Neural crest cell (in vitro differentiated cells): ENCODE measurements around the gene CA5B. TPM values are rescaled to one million over a fixed set of nuclear protein-coding genes. Genes with fewer than 3 reads are reported as not detected.
A peak's percentile ranks its signal among the peaks of the same experiment; 100 is the strongest.
"Not testable (repeated sequence)": the region's sequence is repeated elsewhere in the genome, so short reads cannot be mapped to it uniquely, and the experiment has no call there.

Experiments
- DNase-seq: peaks from one replicate; pipeline ENCODE4 v3.0.0; 2021; ENCODE audit warnings: low read depth, mixed read lengths, low spot score
- H3K27ac Mint-ChIP-seq: one replicate; pipeline ENCODE4 v1.8.0; 2021; ENCODE audit warnings: mild to moderate bottlenecking, mixed read lengths; ENCODE audit not compliant: unreplicated experiment
- H3K27me3 Mint-ChIP-seq: 2 replicates; pipeline ENCODE4 v1.8.0; 2021; ENCODE audit warnings: low read depth, mild to moderate bottlenecking, mixed read lengths
- H3K36me3 Mint-ChIP-seq: 2 replicates; pipeline ENCODE4 v1.8.0; 2021; ENCODE audit warnings: low read depth, mild to moderate bottlenecking, mixed read lengths
- H3K4me1 Mint-ChIP-seq: 2 replicates; pipeline ENCODE4 v1.8.0; 2021; ENCODE audit warnings: mixed read lengths
- H3K4me3 Mint-ChIP-seq: one replicate; pipeline ENCODE4 v1.8.0; 2021; ENCODE audit warnings: mild to moderate bottlenecking, mixed read lengths
- H3K9me3 Mint-ChIP-seq: 2 replicates; pipeline ENCODE4 v1.8.0; 2021; ENCODE audit warnings: mixed read lengths
- total RNA-seq: library from RNA; stranded (reverse); gene quantifications from 2 replicates; pipeline ENCODE4 v1.2.1, GENCODE V29; 2021
- TF ChIP-seq, protein P1 (sequence below): fragments of 200-600 bp; sonication (generic); conservative IDR thresholded peaks from 2 replicates; pipeline ENCODE4 v1.5.0; 2021; ENCODE audit warnings: antibody characterized with exemption, mild to moderate bottlenecking

CA5B gene
- total RNA-seq, 1 donor from 2014 or later = 5.7 TPM

GRCh38 chrX:15825936-15826335 is 87.9 kb downstream of the CA5B start:
- DNase-seq = no peak
- Mint-ChIP-seq H3K4me3 (no peak overlapping the region), H3K27me3 (no peaks in the 10 kb centered on the region), H3K9me3 (no peaks in the 10 kb centered on the region), H3K36me3 (peaks cover 21% of the 10 kb centered on the region), H3K4me1 (peaks cover 11% of the 10 kb centered on the region), H3K27ac (no peak overlapping the region)
- TF ChIP-seq, protein P1, sequence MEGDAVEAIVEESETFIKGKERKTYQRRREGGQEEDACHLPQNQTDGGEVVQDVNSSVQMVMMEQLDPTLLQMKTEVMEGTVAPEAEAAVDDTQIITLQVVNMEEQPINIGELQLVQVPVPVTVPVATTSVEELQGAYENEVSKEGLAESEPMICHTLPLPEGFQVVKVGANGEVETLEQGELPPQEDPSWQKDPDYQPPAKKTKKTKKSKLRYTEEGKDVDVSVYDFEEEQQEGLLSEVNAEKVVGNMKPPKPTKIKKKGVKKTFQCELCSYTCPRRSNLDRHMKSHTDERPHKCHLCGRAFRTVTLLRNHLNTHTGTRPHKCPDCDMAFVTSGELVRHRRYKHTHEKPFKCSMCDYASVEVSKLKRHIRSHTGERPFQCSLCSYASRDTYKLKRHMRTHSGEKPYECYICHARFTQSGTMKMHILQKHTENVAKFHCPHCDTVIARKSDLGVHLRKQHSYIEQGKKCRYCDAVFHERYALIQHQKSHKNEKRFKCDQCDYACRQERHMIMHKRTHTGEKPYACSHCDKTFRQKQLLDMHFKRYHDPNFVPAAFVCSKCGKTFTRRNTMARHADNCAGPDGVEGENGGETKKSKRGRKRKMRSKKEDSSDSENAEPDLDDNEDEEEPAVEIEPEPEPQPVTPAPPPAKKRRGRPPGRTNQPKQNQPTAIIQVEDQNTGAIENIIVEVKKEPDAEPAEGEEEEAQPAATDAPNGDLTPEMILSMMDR = no peak

- H3K27me3 Mint-ChIP-seq = no peaks in the 10 kb centered on the region
- H3K4me1 Mint-ChIP-seq = peaks cover 16% of the 10 kb centered on the region
- DNase-seq = no peak
- TF ChIP-seq, protein P1 = no peak
- H3K4me3 Mint-ChIP-seq = no peak overlapping the region
- H3K9me3 Mint-ChIP-seq = no peaks in the 10 kb centered on the region
- H3K27ac Mint-ChIP-seq = peak overlapping the region; percentile 43
- peaks cover 16% of the 10 kb centered on the region for H3K36me3 Mint-ChIP-seq
These were observed 91.1 kb downstream of the CA5B start for GRCh38 chrX:15829217-15829616.

- H3K27me3 Mint-ChIP-seq, H3K9me3 Mint-ChIP-seq, DNase-seq, H3K27ac Mint-ChIP-seq, H3K4me3 Mint-ChIP-seq, H3K4me1 Mint-ChIP-seq: not testable (repeated sequence)
- peaks cover 15% of the 10 kb centered on the region for H3K36me3 Mint-ChIP-seq
These were observed 93.3 kb downstream of the CA5B start for GRCh38 chrX:15831347-15831746.

DNA sequence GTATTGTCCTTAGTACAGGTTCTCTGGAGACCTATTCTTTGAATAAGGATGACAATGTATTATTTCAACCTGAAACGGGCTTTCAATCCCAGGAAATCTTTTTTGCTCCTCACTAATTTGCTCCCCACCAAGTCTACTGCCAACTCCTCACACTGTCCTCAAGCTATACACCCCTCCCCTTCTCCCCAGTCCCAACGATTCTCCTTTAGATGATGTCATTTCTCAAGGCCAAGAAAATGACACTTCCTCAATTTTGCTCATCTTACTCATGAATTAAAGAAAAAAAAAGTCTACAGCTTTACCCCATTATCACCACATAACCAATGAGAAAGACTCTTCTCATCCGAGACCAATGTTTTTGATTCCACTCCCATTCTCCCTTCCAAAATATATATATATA is 96.0 kb downstream of the CA5B start:
- Mint-ChIP-seq H3K27me3 (no peaks in the 10 kb centered on the region), H3K4me1 (peaks cover 5% of the 10 kb centered on the region), H3K9me3 (no peaks in the 10 kb centered on the region), H3K27ac (peak overlapping the region; percentile 60), H3K36me3 (peaks cover 11% of the 10 kb centered on the region), H3K4me3 (no peak overlapping the region)
- TF ChIP-seq, protein P1 = no peak
- DNase-seq = no peak

DNA sequence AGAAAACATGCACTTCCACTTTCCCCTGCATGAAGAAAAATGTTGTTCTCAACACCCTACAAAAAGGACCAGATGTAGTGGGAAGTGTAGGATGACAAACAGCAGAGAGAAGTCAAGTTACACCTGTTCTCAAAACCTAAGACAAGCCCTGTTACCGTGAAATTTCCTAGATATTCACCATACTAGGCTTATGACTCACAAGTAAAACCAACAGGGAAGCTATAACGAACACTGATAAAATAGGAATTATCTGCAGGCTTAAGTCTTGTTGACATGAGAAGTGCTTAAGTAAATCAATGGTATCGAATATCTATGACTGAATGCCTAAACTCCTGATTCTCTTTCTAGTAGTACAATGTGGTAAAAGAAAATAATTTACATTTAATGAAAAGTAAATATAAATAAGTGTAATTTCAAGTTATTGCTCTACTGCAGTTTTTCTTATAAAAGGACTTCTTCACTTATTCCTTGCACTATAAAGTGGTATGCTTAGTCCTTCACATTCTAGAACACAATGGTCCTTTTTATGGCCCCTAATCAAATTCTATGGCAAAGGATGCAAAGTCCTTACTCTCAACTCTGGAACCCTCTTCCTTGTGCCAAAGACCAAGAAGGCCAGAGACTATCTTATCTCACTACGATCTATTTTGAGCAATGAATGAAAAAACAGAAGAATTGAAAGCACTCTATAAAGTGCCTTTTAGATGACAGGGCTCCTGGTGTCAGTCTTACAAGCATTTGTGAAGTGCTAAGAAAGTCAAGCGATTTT is 96.9 kb downstream of the CA5B start:
- Mint-ChIP-seq H3K27ac (no peak overlapping the region), H3K4me3 (no peak overlapping the region)
- DNase-seq = no peak

More for the DNA sequence above, 96.9 kb downstream of the CA5B start:
- Mint-ChIP-seq H3K27me3 (no peaks in the 10 kb centered on the region), H3K36me3 (peaks cover 14% of the 10 kb centered on the region), H3K4me1 (peaks cover 5% of the 10 kb centered on the region), H3K9me3 (no peaks in the 10 kb centered on the region)
- TF ChIP-seq, protein P1 = no peak

Other genes starting within 250 kb of the CA5B start
- 53.4 and 58.4 TPM in 2 replicates for gene PIR, start 244.9 kb upstream of the CA5B start, total RNA-seq
- gene BMX, start 237.5 kb upstream of the CA5B start, total RNA-seq = not detected in 2 replicates
- gene ACE2, start 137.3 kb upstream of the CA5B start, total RNA-seq = not detected in 2 replicates
- gene CLTRN, start 73.5 kb upstream of the CA5B start, total RNA-seq = 0.80 and 1.1 TPM in 2 replicates
- gene ZRSR2, start 52.2 kb downstream of the CA5B start, total RNA-seq = 14.6 and 14.9 TPM in 2 replicates
- 136 and 141 TPM in 2 replicates for gene AP1S2, start 116.5 kb downstream of the CA5B start, total RNA-seq